H1 (cell line): ENCODE data around the gene CCDC78. TPM values are rescaled to one million over a fixed set of nuclear protein-coding genes. Genes with fewer than 3 reads are reported as not detected.

Experiments
- CTCF ChIA-PET: fragments of 300-600 bp; sonication (Branson Sonifier 250); formaldehyde crosslinking; loops from one replicate; lab custom pipeline; 2021; ENCODE audit not compliant: partially characterized antibody; lab: Charles Lee
- POLR2A ChIA-PET: fragments of 300-600 bp; sonication (Branson Sonifier 250); formaldehyde crosslinking; loops from one replicate; lab custom pipeline; 2021; ENCODE audit warnings: inconsistent platforms; ENCODE audit not compliant: partially characterized antibody; lab: Charles Lee
- DNase-seq, 2 experiments: peaks; one replicate each; pipeline versions ENCODE4 v3.0.0 to v3.0.0-alpha.2; 2010 to 2022; ENCODE audit warnings: low spot score in 2 of 2, low read depth in 1 of 2, mixed read lengths in 1 of 2
- FAIRE-seq: peaks from 2 replicates; lab custom pipeline; 2011; peaks lifted over from hg19 to GRCh38; lab: Jason Lieb, UNC
- H2AFZ ChIP-seq: 2 replicates; pipeline ENCODE4 v1.8.1; 2012; ENCODE audit warnings: low read length, inconsistent platforms
- H2AK5ac ChIP-seq: 2 replicates; pipeline ENCODE4 v1.6.1; 2013; ENCODE audit warnings: low read depth, low read length
- H2BK120ac ChIP-seq: replicated peaks from 2 replicates; pipeline ENCODE3; 2013; ENCODE audit warnings: low read depth, low read length, inconsistent platforms
- H2BK12ac ChIP-seq: 2 replicates; pipeline ENCODE4 v1.6.1; 2013; ENCODE audit warnings: low read depth, low read length
- H2BK15ac ChIP-seq: 2 replicates; pipeline ENCODE4 v1.6.1; 2013; ENCODE audit warnings: low read length
- H2BK20ac ChIP-seq: 2 replicates; pipeline ENCODE4 v1.6.1; 2013; ENCODE audit warnings: low read length
- H2BK5ac ChIP-seq: 2 replicates; pipeline ENCODE4 v1.6.1; 2013; ENCODE audit warnings: low read depth, low read length
- H3K14ac ChIP-seq: 2 replicates; pipeline ENCODE4 v1.6.1; 2013; ENCODE audit warnings: inconsistent platforms; ENCODE audit not compliant: insufficient read length
- H3K18ac ChIP-seq: 2 replicates; pipeline ENCODE4 v1.6.1; 2013; ENCODE audit warnings: low read length; ENCODE audit errors: extremely low read depth
- H3K23ac ChIP-seq: 2 replicates; pipeline ENCODE4 v1.6.1; 2013; ENCODE audit warnings: inconsistent platforms; ENCODE audit not compliant: insufficient read length
- H3K23me2 ChIP-seq: 2 replicates; pipeline ENCODE4 v1.6.1; 2013; ENCODE audit warnings: low read depth, low read length
- H3K27ac ChIP-seq: 2 replicates; pipeline ENCODE4 v1.6.1; 2011; ENCODE audit warnings: low read depth, low read length, inconsistent platforms
- H3K27me3 ChIP-seq, 4 experiments: replicated peaks in 1 of 4; 1 replicate in 1 of 4; 2 replicates in 3 of 4; pipeline versions ENCODE4 v1.6.1 to v1.8.1; 2011 to 2013; ENCODE audit warnings: low read length in 3 of 4, mild to moderate bottlenecking in 3 of 4, inconsistent platforms in 2 of 4, mixed read lengths in 2 of 4, moderate library complexity in 1 of 4; ENCODE audit not compliant: control insufficient read depth in 3 of 4, insufficient read depth in 3 of 4; ENCODE audit errors: extremely low read depth in 1 of 4
- H3K36me3 ChIP-seq, 4 experiments: 2 replicates each; pipeline versions ENCODE4 v1.6.1 to v1.8.1; 2011 to 2013; ENCODE audit warnings: mild to moderate bottlenecking in 4 of 4, low read length in 3 of 4, moderate library complexity in 2 of 4, control low read depth in 1 of 4, inconsistent platforms in 1 of 4; ENCODE audit not compliant: insufficient read depth in 4 of 4, control insufficient read depth in 2 of 4
- H3K4ac ChIP-seq: replicated peaks from 2 replicates; pipeline ENCODE3; 2013; ENCODE audit warnings: low read length, low read depth, mixed read lengths, inconsistent platforms; ENCODE audit not compliant: insufficient read length
- H3K4me1 ChIP-seq, 4 experiments: replicated peaks in 1 of 4; 1 replicate in 1 of 4; 2 replicates in 3 of 4; pipeline versions ENCODE4 v1.6.1 to v1.8.1; 2011 to 2013; ENCODE audit warnings: low read length in 3 of 4, inconsistent platforms in 2 of 4, mixed read lengths in 1 of 4; ENCODE audit not compliant: insufficient read depth in 4 of 4, control insufficient read depth in 3 of 4
- H3K4me2 ChIP-seq, 2 experiments: 2 replicates each; pipeline versions ENCODE4 v1.6.1 to v1.8.1; 2011 to 2013; ENCODE audit warnings: low read depth in 2 of 2, low read length in 2 of 2, control low read depth in 1 of 2, inconsistent platforms in 1 of 2, mild to moderate bottlenecking in 1 of 2; ENCODE audit not compliant: insufficient read depth in 1 of 2
- H3K4me3 ChIP-seq, 4 experiments: fragments of 200-600, 300-600 bp in 1 of 4; sonication (generic), shearing (Covaris generic), sonication (Bioruptor Twin) in 1 of 4; 2 replicates each; pipeline versions ENCODE4 v1.5.1 to v1.8.1; 2011 to 2016; ENCODE audit warnings: low read length in 4 of 4, low read depth in 3 of 4, control low read depth in 2 of 4, inconsistent platforms in 2 of 4, mild to moderate bottlenecking in 2 of 4, mixed read lengths in 1 of 4, moderate library complexity in 1 of 4; ENCODE audit not compliant: insufficient read depth in 2 of 4; ENCODE audit errors: extremely low read depth in 1 of 4
- H3K56ac ChIP-seq: replicated peaks from 2 replicates; pipeline ENCODE3; 2013; ENCODE audit warnings: low read depth, mild to moderate bottlenecking, mixed read lengths, low read length, inconsistent platforms; ENCODE audit not compliant: insufficient read length
- H3K79me1 ChIP-seq: 2 replicates; pipeline ENCODE4 v1.6.1; 2013; ENCODE audit warnings: low read depth, low read length, control low read depth
- H3K79me2 ChIP-seq, 2 experiments: 2 replicates each; pipeline versions ENCODE4 v1.6.1 to v1.8.1; 2012 to 2013; ENCODE audit warnings: low read length in 2 of 2, mild to moderate bottlenecking in 2 of 2, inconsistent platforms in 1 of 2; ENCODE audit not compliant: insufficient read depth in 2 of 2, control insufficient read depth in 1 of 2
- H3K9ac ChIP-seq, 4 experiments: replicated peaks in 1 of 4; 1 replicate in 1 of 4; 2 replicates in 3 of 4; pipeline versions ENCODE4 v1.6.1 to v1.8.1; 2011 to 2013; ENCODE audit warnings: low read depth in 3 of 4, low read length in 3 of 4, control low read depth in 2 of 4, mild to moderate bottlenecking in 2 of 4, moderate library complexity in 2 of 4, inconsistent platforms in 1 of 4; ENCODE audit errors: extremely low read depth in 1 of 4
- H3K9me3 ChIP-seq, 2 experiments: 2 replicates each; pipeline versions ENCODE4 v1.6.1 to v1.8.1; 2012 to 2013; ENCODE audit warnings: mild to moderate bottlenecking in 2 of 2, moderate library complexity in 2 of 2, control low read depth in 1 of 2, inconsistent platforms in 1 of 2, low read depth in 1 of 2, low read length in 1 of 2, mixed read lengths in 1 of 2; ENCODE audit not compliant: insufficient read depth in 2 of 2
- H4K20me1 ChIP-seq, 2 experiments: replicated peaks in 1 of 2; 2 replicates each; pipeline versions ENCODE3 to v1.8.1; 2011 to 2013; ENCODE audit warnings: inconsistent platforms in 2 of 2, low read length in 2 of 2, mild to moderate bottlenecking in 1 of 2; ENCODE audit not compliant: insufficient read depth in 2 of 2, control insufficient read depth in 1 of 2
- H4K5ac ChIP-seq: 2 replicates; pipeline ENCODE4 v1.6.1; 2013; ENCODE audit warnings: low read length, low read depth, mixed read lengths, inconsistent platforms; ENCODE audit not compliant: insufficient read length
- H4K8ac ChIP-seq: 2 replicates; pipeline ENCODE4 v1.8.0; 2013; ENCODE audit warnings: mild to moderate bottlenecking, moderate library complexity, low read length, inconsistent platforms; ENCODE audit not compliant: insufficient read depth; ENCODE audit errors: extremely low read depth
- H4K91ac ChIP-seq: replicated peaks from 2 replicates; pipeline ENCODE3; 2013; ENCODE audit warnings: low read length, mixed read lengths, inconsistent platforms; ENCODE audit not compliant: insufficient read length
- RAD21 ChIP-seq, 2 experiments: IDR thresholded peaks in 1 of 2; conservative IDR thresholded peaks in 1 of 2; 2 replicates each; pipeline ENCODE4 v1.6.1; 2011; ENCODE audit warnings: low read depth in 2 of 2, low read length in 2 of 2, improper control_type of control experiment in 1 of 2, inconsistent platforms in 1 of 2, mild to moderate bottlenecking in 1 of 2, moderate library complexity in 1 of 2
- RXRA ChIP-seq: IDR thresholded peaks from 2 replicates; pipeline ENCODE4 v1.6.1; 2011; ENCODE audit warnings: low read depth, mild to moderate bottlenecking, low read length, moderate library complexity; ENCODE audit not compliant: insufficient read depth
- WGBS, 2 experiments: shearing (Covaris generic) in 1 of 2; methylation state at CpG; one replicate each; pipeline versions ENCODE4 v1.1.6 to v1.1.7; 2013 to 2015; ENCODE audit warnings: low lambda C conversion rate in 2 of 2, mixed read lengths in 2 of 2, inconsistent platforms in 1 of 2, low coverage in 1 of 2, missing lambda C conversion rate in 1 of 2; ENCODE audit not compliant: insufficient replicate concordance in 2 of 2, insufficient coverage in 1 of 2, insufficient read length in 1 of 2; ENCODE audit errors: extremely low coverage in 1 of 2, missing lambda C conversion rate in 1 of 2; 5-methylcytosine and 5-hydroxymethylcytosine counted together
- polyA plus RNA-seq, 7 experiments: library from polyadenylated mRNA; depleted of rRNA in 3 of 7; stranded (reverse) in 5 of 7; unstranded in 2 of 7; fragments of >200 nt in 5 of 7; fragments of 200-250 nt in 2 of 7; gene quantifications; 1 replicate in 5 of 7; 2 replicates in 1 of 7; 4 replicates in 1 of 7; pipeline versions ENCODE4 v1.2.1 to v1.2.3, GENCODE V29; 2011 to 2013; ENCODE audit warnings: missing spikeins in 2 of 7, mixed read lengths in 2 of 7
- total RNA-seq: library from RNA; stranded (reverse); fragmentation: NEBNext Ultra II Directional; extraction: Animal tissue kit (Norgen Biotek cat#: 25700); gene quantifications from 2 replicates; pipeline ENCODE4 v1.2.1, GENCODE V29; 2021
- TF ChIP-seq, protein P1 (sequence below), 3 experiments: IDR thresholded peaks; 1 replicate in 2 of 3; 2 replicates in 1 of 3; pipeline versions ENCODE4 v1.5.1 to v1.6.1; 2011; ENCODE audit warnings: low read length in 3 of 3, mild to moderate bottlenecking in 3 of 3, inconsistent platforms in 2 of 3, low read depth in 1 of 3, moderate library complexity in 1 of 3; ENCODE audit not compliant: insufficient read depth in 1 of 3; ENCODE audit errors: control extremely low read depth in 1 of 3

CCDC78 gene
- total and polyA plus RNA-seq, 2 of the 8 experiments (the other 6 are each of a cell fraction or from before 2014, with no cell fraction given), result 7.1 to 8.5 TPM

DNA sequence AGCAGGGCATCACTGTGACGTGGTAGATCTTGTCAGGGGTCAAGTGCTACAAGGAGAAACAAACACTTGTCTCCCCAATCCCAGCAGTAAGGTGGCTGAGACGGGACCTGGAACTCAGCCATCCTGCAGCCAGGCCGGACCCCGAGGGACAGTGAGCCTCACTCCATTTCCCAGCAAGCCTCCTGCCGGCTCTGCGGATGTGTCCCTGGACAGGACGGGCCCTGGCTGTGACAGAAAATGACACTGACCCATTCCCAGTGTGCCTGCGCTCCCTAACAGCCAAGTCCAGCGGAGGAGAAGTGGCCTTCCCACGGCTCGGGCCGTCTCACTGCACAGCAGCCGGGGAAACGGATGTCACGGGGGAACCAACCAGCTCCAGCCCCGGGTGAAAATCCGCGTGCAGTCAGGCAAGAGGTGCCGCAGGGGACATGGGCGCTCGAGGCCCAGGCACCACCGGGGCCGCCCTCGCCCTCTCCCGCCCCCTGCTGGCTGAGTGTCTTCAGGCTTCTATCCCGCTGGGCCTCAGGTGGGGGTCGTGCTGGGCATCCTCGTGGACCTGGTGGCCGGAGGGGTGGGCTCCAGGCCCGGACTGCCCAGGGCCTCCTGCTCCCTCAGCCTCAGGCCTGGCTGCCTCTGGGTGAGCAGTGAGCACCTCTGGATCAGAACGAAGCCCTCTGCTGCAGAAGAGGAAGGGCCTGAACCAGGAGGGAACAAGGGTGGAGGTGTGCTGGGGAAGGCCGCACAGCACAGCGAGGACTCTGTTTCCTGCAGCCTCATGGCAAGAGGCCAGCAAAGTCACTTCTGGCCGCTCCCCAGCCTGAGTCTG, 7.4 kb upstream of the CCDC78 start:
- H3K14ac ChIP-seq, result no peak overlapping the region
- H2BK20ac ChIP-seq, result no peak overlapping the region
- no peak overlapping the region for H4K5ac ChIP-seq
- H3K4me2 ChIP-seq, result no peak overlapping the region
- H3K27me3 ChIP-seq, result no peaks in the 10 kb centered on the region
- H3K36me3 ChIP-seq, result peaks cover 0 to 3% (median 2%) of the 10 kb centered on the region in 4 experiments; a peak in 2 of 8 replicates
- H4K20me1 ChIP-seq, result peaks cover 2 to 11% of the 10 kb centered on the region in 2 experiments
- H3K23ac ChIP-seq, result no peak overlapping the region
- POLR2A ChIA-PET, result interaction anchor here (1.0 to 23.0 kb wide), 3 partner anchors 17 to 47 kb away, joined by 3 to 353 read pairs (median 5); partner anchors contain the start of genes ANTKMT, CCDC78, HAGHL and METRN
- WGBS, 2 experiments, result 88% methylated on average over 27 of the region's 34 CpGs; no CpG with 5 or more reads in 1 of the 2 experiments
- H4K91ac ChIP-seq, result no peak overlapping the region
- TF ChIP-seq RAD21 (IDR thresholded peaks at IDR 0.05 in 1 of 2, conservative IDR thresholded peaks at IDR 0.05 in 1 of 2; ENCODE audit: low read depth in 2 of 2, low read length in 2 of 2) (peak; percentile 25 to 37; a peak in 3 of 4 replicates), RXRA (no peak)
- TF ChIP-seq, protein P1, sequence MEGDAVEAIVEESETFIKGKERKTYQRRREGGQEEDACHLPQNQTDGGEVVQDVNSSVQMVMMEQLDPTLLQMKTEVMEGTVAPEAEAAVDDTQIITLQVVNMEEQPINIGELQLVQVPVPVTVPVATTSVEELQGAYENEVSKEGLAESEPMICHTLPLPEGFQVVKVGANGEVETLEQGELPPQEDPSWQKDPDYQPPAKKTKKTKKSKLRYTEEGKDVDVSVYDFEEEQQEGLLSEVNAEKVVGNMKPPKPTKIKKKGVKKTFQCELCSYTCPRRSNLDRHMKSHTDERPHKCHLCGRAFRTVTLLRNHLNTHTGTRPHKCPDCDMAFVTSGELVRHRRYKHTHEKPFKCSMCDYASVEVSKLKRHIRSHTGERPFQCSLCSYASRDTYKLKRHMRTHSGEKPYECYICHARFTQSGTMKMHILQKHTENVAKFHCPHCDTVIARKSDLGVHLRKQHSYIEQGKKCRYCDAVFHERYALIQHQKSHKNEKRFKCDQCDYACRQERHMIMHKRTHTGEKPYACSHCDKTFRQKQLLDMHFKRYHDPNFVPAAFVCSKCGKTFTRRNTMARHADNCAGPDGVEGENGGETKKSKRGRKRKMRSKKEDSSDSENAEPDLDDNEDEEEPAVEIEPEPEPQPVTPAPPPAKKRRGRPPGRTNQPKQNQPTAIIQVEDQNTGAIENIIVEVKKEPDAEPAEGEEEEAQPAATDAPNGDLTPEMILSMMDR (IDR thresholded peaks at IDR 0.05; ENCODE audit: control extremely low read depth in 1 of 3, insufficient read depth in 1 of 3, low read depth in 1 of 3, low read length in 3 of 3), result peak in 2 of 3 experiments; percentile 65 to 68; a peak in 3 of 4 replicates
- no peak overlapping the region for H2AFZ ChIP-seq
- H2BK120ac ChIP-seq, result no peak overlapping the region
- peaks cover 0 to 2% (median 0%) of the 10 kb centered on the region in 4 experiments; a peak in 2 of 7 replicates for H3K4me1 ChIP-seq
- H3K4ac ChIP-seq, result no peak overlapping the region
- no peak overlapping the region for H2BK12ac ChIP-seq
- no peak overlapping the region; the same call in none of the 2 replicates for H4K8ac ChIP-seq
- H2BK15ac ChIP-seq, result no peak overlapping the region
- no peak overlapping the region for H3K9ac ChIP-seq
- H3K56ac ChIP-seq, result no peak overlapping the region
- H3K18ac ChIP-seq, result no peak overlapping the region
- H3K27ac ChIP-seq, result no peak overlapping the region
- H2BK5ac ChIP-seq, result 0 out of 2 replicates have a peak overlapping the region, but pooled peaks have one; percentile 60
- H3K79me1 ChIP-seq, result no peaks in the 10 kb centered on the region
- H3K9me3 ChIP-seq, result no peaks in the 10 kb centered on the region
- peak in 1 of 2 experiments; percentile 84 for DNase-seq
- no peaks in the 10 kb centered on the region for H3K79me2 ChIP-seq
- no peak overlapping the region for H2AK5ac ChIP-seq
- no peak overlapping the region for H3K4me3 ChIP-seq
- CTCF ChIA-PET, result interaction anchor here (0.7 to 35.8 kb wide), 10 partner anchors 3 to 378 kb away, joined by 3 to 977 read pairs (median 9); partner anchors contain the start of genes ANTKMT, CCDC78, CHTF18 and CIAO3
- H3K23me2 ChIP-seq, result peaks cover 3% of the 10 kb centered on the region; the same call in 1 of the 2 replicates
- no peak for FAIRE-seq
